Tibial nerve (tissue), 4 donors: ENCODE measurements around the gene ZBTB7C. TPM values are rescaled to one million over a fixed set of nuclear protein-coding genes. Genes with fewer than 3 reads are reported as not detected.

Source experiments
- DNase-seq, 2 donors: peaks; one replicate each; pipeline ENCODE4 v3.0.0-alpha.2; 2019; ENCODE audit warnings: low spot score in 2 of 2
- H3K27ac ChIP-seq, 4 donors: fragments of 200-600 bp; sonication (generic) in 3 of 4; one replicate each; pipeline ENCODE4 v1.5.1; 2017 to 2019; ENCODE audit warnings: mild to moderate bottlenecking in 1 of 4
- H3K27me3 ChIP-seq, 2 donors: fragments of 200-600 bp; sonication (generic) in 1 of 2; one replicate each; pipeline versions ENCODE4 v1.5.1 to v1.6.0; 2017 to 2019
- H3K36me3 ChIP-seq, 3 donors: fragments of 200-600 bp; sonication (generic); one replicate each; pipeline ENCODE4 v1.5.1; 2018 to 2019
- H3K4me1 ChIP-seq, 4 donors: fragments of 200-600 bp; sonication (generic) in 3 of 4; one replicate each; pipeline ENCODE4 v1.5.1; 2017 to 2019
- H3K4me3 ChIP-seq, 4 donors: fragments of 200-600 bp; sonication (generic) in 3 of 4; one replicate each; pipeline ENCODE4 v1.5.1; 2017 to 2019; ENCODE audit warnings: mild to moderate bottlenecking in 1 of 4, moderate library complexity in 1 of 4
- H3K9me3 ChIP-seq, 4 donors: fragments of 200-600 bp; sonication (generic) in 3 of 4; one replicate each; pipeline ENCODE4 v1.5.1; 2017 to 2019
- CTCF ChIP-seq, 5 experiments: fragments of 200-600 bp in 3 of 5; fragments of 450-650 bp in 2 of 5; sonication (generic) in 3 of 5; IDR thresholded peaks; one replicate each; pipeline ENCODE4 v1.5.1; 2016 to 2019; ENCODE audit warnings: antibody characterized with exemption in 5 of 5, mild to moderate bottlenecking in 3 of 5, moderate library complexity in 2 of 5
- EP300 ChIP-seq, 2 donors: sonication (generic); formaldehyde crosslinking; IDR thresholded peaks; one replicate each; pipeline ENCODE4 v1.6.1; 2017; ENCODE audit warnings: antibody characterized with exemption in 2 of 2, mild to moderate bottlenecking in 1 of 2
- POLR2A ChIP-seq, 2 donors: fragments of 450-650 bp; IDR thresholded peaks; one replicate each; pipeline ENCODE4 v1.6.1; 2017; ENCODE audit warnings: antibody characterized with exemption in 2 of 2, mild to moderate bottlenecking in 2 of 2, moderate library complexity in 2 of 2
- WGBS, 2 donors: methylation state at CpG; one replicate each; pipeline ENCODE4 v1.1.5; 2018; 5-methylcytosine and 5-hydroxymethylcytosine counted together
- total RNA-seq, 4 donors: library from RNA; depleted of rRNA; stranded (reverse); fragments of >200 nt; gene quantifications; one replicate each; pipeline ENCODE4 v1.1.0, GENCODE V29; 2016

ZBTB7C gene
- total RNA-seq, 4 donors from 2014 or later, result 24.6 to 95.0 (median 75.3) TPM

- no peaks in the 10 kb centered on the region for H3K9me3 ChIP-seq
Observed at GRCh38 chr18:48418539-48419276, 9.5 kb upstream of the ZBTB7C start.

GRCh38 chr18:48417985-48418384, 8.8 kb upstream of the ZBTB7C start:
- WGBS, 2 donors, result 79 to 87% methylated on average over 4 of the region's 4 CpGs
- TF ChIP-seq CTCF (IDR thresholded peaks at IDR 0.05), result no peak
- TF ChIP-seq EP300 (IDR thresholded peaks at IDR 0.05), result no peak
- no peak for TF ChIP-seq POLR2A (IDR thresholded peaks at IDR 0.05)
- no peaks in the 10 kb centered on the region for H3K9me3 ChIP-seq
- H3K36me3 ChIP-seq, result no peaks in the 10 kb centered on the region
- H3K4me1 ChIP-seq, result peaks cover 0 to 8% (median 0%) of the 10 kb centered on the region in 4 donors
- peaks cover 0 to 4% of the 10 kb centered on the region in 2 donors for H3K27me3 ChIP-seq
- no peak overlapping the region for H3K4me3 ChIP-seq
- DNase-seq, result no peak
- no peak overlapping the region for H3K27ac ChIP-seq

More at GRCh38 chr18:48418539-48419276, 9.5 kb upstream of the ZBTB7C start:
- Histone ChIP-seq H3K27me3 (peaks cover 0 to 4% of the 10 kb centered on the region in 2 donors), H3K4me3 (no peak overlapping the region), H3K27ac (peak overlapping the region in 1 of 4 donors; percentile 14), H3K4me1 (peaks cover 0 to 10% (median 0%) of the 10 kb centered on the region in 4 donors), H3K36me3 (no peaks in the 10 kb centered on the region)
- DNase-seq, result peak; percentile 40 to 54
- TF ChIP-seq EP300 (IDR thresholded peaks at IDR 0.05), result peak in 1 of 2 donors; percentile 60
- no peak for TF ChIP-seq CTCF (IDR thresholded peaks at IDR 0.05)
- WGBS, 2 donors, result 70 to 74% methylated on average over 8 to 9 of the region's 9 CpGs

DNA sequence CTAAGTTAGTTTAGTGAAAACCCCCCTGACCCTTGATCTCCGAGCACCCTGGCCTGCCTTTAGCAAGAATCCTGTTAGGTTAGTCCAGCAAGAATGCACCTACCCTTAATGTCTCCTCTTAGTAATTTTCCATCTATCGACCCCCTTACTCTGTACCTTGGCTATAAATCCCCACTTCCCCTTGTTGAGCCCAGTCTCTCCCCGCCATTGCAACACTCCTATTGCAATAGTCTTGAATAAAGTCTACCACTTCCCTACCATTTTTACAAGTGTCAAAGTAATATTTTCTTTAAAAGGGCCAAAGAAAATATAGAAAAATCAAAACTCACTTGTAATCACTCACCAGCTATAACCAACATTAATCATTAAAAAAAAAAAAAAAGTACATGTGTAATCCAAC, 4.2 kb upstream of the ZBTB7C start:
- WGBS, 2 donors, result 96 to 98% methylated on average over 3 of the region's 3 CpGs
- peaks cover 0 to 14% of the 10 kb centered on the region in 2 donors for H3K27me3 ChIP-seq
- H3K36me3 ChIP-seq, result no peaks in the 10 kb centered on the region
- peaks cover 0 to 10% (median 5%) of the 10 kb centered on the region in 4 donors for H3K4me1 ChIP-seq
- no peak for DNase-seq
- TF ChIP-seq CTCF (IDR thresholded peaks at IDR 0.05) (no peak), EP300 (IDR thresholded peaks at IDR 0.05) (no peak), POLR2A (IDR thresholded peaks at IDR 0.05) (no peak)
- H3K27ac ChIP-seq, result no peak overlapping the region
- no peaks in the 10 kb centered on the region for H3K9me3 ChIP-seq
- H3K4me3 ChIP-seq, result no peak overlapping the region

DNA sequence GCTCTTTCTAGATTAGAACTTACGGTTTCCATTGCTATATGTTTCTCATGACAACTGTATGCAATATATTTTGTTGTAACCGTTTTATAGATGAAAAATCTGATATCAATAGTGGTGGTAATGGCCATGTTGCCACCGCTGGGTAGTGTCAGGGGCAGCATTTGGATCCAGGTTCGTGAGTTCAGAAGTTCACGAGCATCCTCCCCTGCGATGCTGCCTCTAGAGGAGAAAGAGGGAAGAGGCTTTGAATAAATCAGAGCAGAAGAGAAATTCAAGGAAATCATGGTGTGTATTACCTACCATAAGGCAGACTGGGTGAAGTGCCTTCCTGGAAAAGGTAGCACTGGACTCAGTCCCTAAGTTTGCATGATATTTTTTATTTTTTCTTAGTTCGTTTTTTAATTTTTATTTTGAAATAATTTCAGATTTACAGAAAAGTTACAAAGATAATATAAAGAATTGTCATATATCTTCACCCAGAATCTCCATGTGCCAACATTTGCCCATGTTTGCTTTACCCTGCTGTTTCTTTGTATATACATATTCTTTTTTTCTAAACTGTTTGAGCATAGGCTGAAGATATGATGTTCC, 3.3 kb upstream of the ZBTB7C start:
- 18 to 19% methylated on average over 7 of the region's 7 CpGs for WGBS, 2 donors
- TF ChIP-seq POLR2A (IDR thresholded peaks at IDR 0.05) (no peak), CTCF (IDR thresholded peaks at IDR 0.05) (peak in 4 of 5 experiments; percentile 44 to 63 (median 56)), EP300 (IDR thresholded peaks at IDR 0.05) (no peak)

More for the DNA sequence above, 3.3 kb upstream of the ZBTB7C start:
- no peak overlapping the region for H3K27ac ChIP-seq
- no peak for DNase-seq
- H3K9me3 ChIP-seq, result no peaks in the 10 kb centered on the region
- H3K36me3 ChIP-seq, result no peaks in the 10 kb centered on the region
- H3K27me3 ChIP-seq, result peaks cover 0 to 23% of the 10 kb centered on the region in 2 donors
- no peak overlapping the region for H3K4me3 ChIP-seq
- H3K4me1 ChIP-seq, result peaks cover 0 to 20% (median 8%) of the 10 kb centered on the region in 4 donors
